ENCODE measurements around the gene MEIOB. TPM values are rescaled to one million over a fixed set of nuclear protein-coding genes. Genes with fewer than 3 reads are reported as not detected.

The MEIOB gene
- total RNA-seq, 2 donors from 2014 or later = 0.43 to 0.45 TPM

DNA sequence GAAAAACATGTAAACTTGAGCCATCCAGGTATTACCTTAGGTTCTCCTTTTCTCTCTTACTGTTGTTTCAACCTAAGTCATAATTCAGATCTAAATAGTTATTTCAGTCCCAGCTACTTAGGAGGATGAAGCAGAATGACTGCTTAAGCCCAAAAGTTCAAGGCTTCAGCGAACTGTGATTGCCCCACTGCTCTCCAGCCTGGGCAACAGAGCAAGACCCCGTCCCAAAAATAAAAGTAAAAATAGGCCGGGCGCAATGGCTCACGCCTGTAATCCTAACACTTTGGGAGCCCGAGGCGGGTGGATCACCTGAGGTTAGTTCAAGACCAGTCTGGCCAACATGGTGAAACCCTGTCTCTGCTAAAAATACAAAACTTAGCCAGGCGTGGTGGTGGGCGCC lies 9.6 kb downstream of the MEIOB start:
- Mint-ChIP-seq H3K27ac (no peak overlapping the region), H3K9me3 (no peaks in the 10 kb centered on the region), H3K36me3 (no peaks in the 10 kb centered on the region)
- DNase-seq (ENCODE audit: low spot score in 2 of 2) (no peak), ATAC-seq (no peak)

DNA sequence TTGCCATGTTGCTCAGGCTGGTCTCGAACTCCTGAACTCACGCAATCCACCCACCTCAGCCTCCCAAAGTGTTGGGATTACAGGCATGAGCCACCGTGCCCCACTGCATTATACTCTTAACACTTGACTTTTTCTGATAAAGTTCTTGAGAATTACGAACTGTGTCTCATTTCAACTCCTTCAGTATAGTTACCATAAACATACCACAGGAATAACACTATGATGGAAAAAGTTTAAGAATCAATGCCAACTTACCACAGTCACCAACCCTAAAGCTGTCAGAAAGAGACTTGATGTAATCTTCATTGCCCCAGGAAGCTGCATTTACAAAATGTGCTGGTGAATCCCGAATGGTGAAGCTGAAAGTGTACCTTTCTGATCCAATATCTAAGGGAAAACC lies 10.2 kb downstream of the MEIOB start:
- Mint-ChIP-seq H3K36me3 (no peaks in the 10 kb centered on the region), H3K27ac (no peak overlapping the region), H3K9me3 (no peaks in the 10 kb centered on the region)
- ATAC-seq (peak in 1 of 2 donors; percentile 46), DNase-seq (ENCODE audit: low spot score in 2 of 2) (no peak)

GRCh38 chr16:1859650-1860049 lies 12.3 kb downstream of the MEIOB start:
- no peak for ATAC-seq
- no peaks in the 10 kb centered on the region for H3K36me3 Mint-ChIP-seq

DNA sequence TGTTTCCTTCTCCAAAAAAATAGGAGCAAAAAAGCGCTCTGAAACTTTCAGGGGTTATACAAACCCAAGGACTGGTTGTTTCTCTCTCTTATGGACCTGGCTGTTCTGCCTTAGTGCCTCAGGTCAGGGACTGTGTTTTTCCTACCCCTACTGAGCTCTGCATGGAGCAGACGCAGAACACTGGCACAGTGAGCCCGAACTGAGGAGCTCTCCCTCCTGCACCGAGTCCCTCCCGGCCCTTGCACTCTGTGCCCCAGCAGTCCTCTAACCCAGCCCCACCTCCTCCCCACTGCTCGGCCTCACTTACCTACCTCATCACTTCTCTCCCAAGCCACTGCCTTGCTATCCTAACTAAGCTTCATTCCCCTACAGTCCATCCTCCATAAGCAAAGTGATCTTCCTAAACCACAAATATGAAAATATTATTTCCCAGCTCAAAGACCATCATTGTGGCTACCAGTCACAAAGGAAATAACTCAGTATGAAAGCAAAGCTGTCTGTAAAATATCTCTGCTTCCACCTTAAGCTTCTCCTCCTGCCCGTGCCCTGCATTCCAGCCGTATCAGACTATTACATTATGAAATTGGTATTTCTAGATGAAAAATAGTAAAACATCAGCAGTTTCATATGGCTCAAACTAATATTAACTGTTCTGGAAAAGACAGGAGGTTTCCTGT lies 13.6 kb downstream of the MEIOB start:
- no peak for DNase-seq (ENCODE audit: low spot score in 2 of 2)
- ATAC-seq = no peak
- Mint-ChIP-seq H3K36me3 (no peaks in the 10 kb centered on the region), H3K27ac (no peak overlapping the region), H3K9me3 (no peaks in the 10 kb centered on the region)

More at GRCh38 chr16:1859650-1860049, 12.3 kb downstream of the MEIOB start:
- H3K9me3 Mint-ChIP-seq = no peaks in the 10 kb centered on the region
- H3K27ac Mint-ChIP-seq = no peak overlapping the region
- DNase-seq (ENCODE audit: low spot score in 2 of 2) = no peak

GRCh38 chr16:1857433-1858097 lies 14.4 kb downstream of the MEIOB start:
- Mint-ChIP-seq H3K36me3 (no peaks in the 10 kb centered on the region), H3K9me3 (no peaks in the 10 kb centered on the region), H3K27ac (no peak overlapping the region)
- DNase-seq (ENCODE audit: low spot score in 2 of 2) (no peak), ATAC-seq (no peak)

DNA sequence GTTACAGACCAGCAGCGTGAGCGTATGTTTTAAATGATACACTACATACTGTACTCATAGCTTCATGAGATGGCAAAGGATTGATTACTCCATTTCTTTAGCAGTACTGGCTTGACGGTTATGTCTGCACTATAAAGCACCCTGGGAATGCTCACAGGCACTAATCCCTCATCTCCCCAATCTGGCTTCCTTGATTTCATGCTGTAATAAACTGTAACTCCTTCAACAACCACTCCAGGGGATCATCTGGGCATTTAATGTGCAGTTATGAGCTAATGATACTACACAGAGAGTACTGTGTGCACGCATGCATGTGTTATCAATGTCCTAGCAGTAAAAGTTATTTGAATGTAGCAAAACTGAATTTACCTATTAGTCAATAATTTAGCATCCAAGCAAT lies 20.2 kb downstream of the MEIOB start:
- Mint-ChIP-seq H3K36me3 (no peaks in the 10 kb centered on the region), H3K9me3 (no peaks in the 10 kb centered on the region), H3K27ac (no peak overlapping the region)
- DNase-seq (ENCODE audit: low spot score in 2 of 2) (no peak), ATAC-seq (no peak)

GRCh38 chr16:1850981-1851380 lies 21.0 kb downstream of the MEIOB start:
- Mint-ChIP-seq H3K9me3 (no peaks in the 10 kb centered on the region), H3K27ac (no peak overlapping the region), H3K36me3 (no peaks in the 10 kb centered on the region)
- ATAC-seq (no peak), DNase-seq (ENCODE audit: low spot score in 2 of 2) (no peak)

GRCh38 chr16:1846416-1846815 lies 25.5 kb downstream of the MEIOB start:
- H3K27ac Mint-ChIP-seq = no peak overlapping the region
- no peak for DNase-seq (ENCODE audit: low spot score in 2 of 2)
- H3K9me3 Mint-ChIP-seq = no peaks in the 10 kb centered on the region
- H3K36me3 Mint-ChIP-seq = no peaks in the 10 kb centered on the region
- ATAC-seq = no peak

DNA sequence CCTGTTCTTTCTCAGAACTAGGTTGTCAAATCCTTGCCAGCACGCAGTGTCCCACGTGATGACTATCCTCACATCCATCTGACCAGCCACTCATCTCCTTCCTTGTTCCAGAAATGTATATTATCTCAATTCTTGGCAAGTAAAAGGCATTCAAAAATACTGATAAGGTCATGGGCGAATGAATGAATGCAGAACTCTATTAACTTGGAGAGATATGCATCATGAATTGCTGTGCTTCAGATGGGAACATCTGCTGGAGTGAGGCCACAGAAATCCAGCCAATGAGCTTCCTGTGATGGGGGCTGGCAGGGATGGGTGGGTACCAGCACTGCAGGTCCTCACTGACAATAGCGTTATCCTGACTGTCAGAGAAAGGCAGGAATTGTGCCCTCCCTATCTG lies 26.0 kb downstream of the MEIOB start:
- Mint-ChIP-seq H3K27ac (no peak overlapping the region), H3K36me3 (no peaks in the 10 kb centered on the region), H3K9me3 (no peaks in the 10 kb centered on the region)
- no peak for ATAC-seq
- no peak for DNase-seq (ENCODE audit: low spot score in 2 of 2)

DNA sequence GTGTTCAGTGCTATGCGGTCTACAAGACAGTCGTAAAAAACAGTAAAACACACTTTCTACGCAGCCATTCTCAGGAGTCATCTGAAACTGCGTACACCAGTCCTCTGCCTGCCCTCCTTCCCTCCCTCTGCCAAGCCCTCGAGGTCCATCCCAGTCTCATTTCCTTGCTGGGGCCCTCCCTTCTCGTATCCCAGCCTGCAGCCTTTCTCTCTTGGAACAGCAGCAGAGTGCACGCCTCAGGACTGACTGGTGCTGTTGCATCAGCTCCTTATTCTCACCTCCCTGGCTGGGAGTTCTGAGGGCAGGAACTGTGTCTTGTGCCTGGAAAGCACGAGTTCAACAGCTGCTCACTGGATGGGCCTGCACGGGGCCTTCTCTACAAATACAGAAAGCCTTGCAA lies 32.4 kb downstream of the MEIOB start:
- H3K27ac Mint-ChIP-seq = no peak overlapping the region
- H3K36me3 Mint-ChIP-seq = no peaks in the 10 kb centered on the region
- no peaks in the 10 kb centered on the region for H3K9me3 Mint-ChIP-seq
- DNase-seq (ENCODE audit: low spot score in 2 of 2) = no peak
- no peak for ATAC-seq

- no peak overlapping the region for H3K27ac Mint-ChIP-seq
- no peaks in the 10 kb centered on the region for H3K36me3 Mint-ChIP-seq
- no peaks in the 10 kb centered on the region for H3K9me3 Mint-ChIP-seq
- DNase-seq (ENCODE audit: low spot score in 2 of 2) = no peak
- no peak for ATAC-seq
Measured at GRCh38 chr16:1834096-1834495, 37.9 kb downstream of the MEIOB start.

DNA sequence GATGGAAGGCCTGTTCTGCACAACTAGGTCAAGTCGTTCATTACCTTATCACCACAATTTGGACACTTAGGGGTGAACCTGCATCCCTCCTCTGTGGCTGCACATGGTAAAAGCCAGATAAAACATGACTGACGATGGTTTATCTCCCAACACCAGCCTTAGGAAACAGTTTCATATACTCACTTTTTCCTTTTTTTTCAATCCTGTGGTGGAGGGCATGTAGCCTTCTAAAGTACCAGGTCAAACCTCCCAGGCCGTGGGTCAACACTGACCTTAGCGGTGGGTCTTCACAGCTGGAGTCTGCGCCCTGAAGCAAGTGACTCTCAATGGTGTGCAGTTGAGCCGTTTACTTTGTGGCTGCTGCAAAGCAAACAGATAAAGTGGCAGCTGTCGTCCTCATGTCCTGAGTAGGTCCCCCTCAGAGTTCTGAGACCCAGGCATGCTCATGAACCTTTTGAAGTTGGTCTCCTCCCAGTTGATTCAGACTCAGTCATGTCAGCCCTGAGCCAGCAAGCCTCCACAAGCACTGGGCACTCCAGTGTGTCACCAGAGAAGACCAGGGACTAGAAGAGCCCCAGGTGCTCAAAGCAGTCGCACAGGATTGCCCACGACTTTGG lies 39.0 kb downstream of the MEIOB start:
- DNase-seq (ENCODE audit: low spot score in 2 of 2) (no peak), ATAC-seq (no peak)
- Mint-ChIP-seq H3K9me3 (no peaks in the 10 kb centered on the region), H3K27ac (peak overlapping the region in 1 of 2 donors; percentile 96), H3K36me3 (no peaks in the 10 kb centered on the region)

DNA sequence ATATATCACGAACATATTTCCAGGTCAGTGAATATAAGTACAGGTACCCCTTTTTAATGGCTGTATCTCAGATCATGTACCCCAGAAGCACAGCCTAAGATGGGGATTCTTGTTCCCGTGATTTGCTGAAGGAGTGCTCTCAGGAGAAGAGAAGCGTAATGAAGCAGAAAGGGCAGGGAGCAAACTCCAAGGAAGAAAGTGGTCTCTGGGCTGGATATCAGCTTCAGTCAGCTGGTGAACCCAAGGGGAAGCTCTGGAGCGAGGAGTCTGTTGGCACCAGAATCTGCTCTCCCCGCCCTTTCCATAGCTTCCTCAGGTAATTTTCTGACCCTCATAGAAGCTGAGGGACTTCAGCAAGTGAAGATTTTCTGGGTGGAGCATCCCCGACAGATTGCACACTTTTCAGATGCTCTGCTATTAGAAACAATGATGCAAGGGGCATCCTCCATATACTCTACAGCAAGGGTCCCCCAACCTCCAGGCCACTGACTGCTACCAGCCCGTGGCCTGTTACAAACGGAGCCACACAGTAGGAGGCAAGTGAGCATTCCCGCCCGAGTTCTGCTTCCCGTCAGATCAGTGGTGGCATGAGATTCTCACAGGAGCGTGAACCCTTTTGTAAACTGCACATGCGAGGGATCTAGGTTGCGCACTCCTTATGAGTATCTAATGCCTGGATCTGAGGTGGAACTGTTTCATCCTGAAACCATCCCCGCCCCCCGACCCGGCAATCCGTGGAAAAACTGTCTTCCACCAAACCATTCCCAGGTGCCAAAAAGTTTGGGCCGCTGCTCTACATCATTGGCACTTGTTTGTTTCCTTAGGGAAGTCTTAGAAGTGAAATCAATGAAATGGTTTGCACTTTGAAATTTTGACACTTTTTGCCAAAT lies 40.5 kb downstream of the MEIOB start:
- H3K36me3 Mint-ChIP-seq = peaks cover 7% of the 10 kb centered on the region in 2 donors
- no peaks in the 10 kb centered on the region for H3K9me3 Mint-ChIP-seq
- no peak for ATAC-seq
- DNase-seq (ENCODE audit: low spot score in 2 of 2) = no peak
- no peak overlapping the region for H3K27ac Mint-ChIP-seq

- no peak for ATAC-seq
- Mint-ChIP-seq H3K36me3 (peaks cover 7% of the 10 kb centered on the region in 2 donors), H3K9me3 (no peaks in the 10 kb centered on the region), H3K27ac (no peak overlapping the region)
- DNase-seq (ENCODE audit: low spot score in 2 of 2) = no peak
Measured at GRCh38 chr16:1830213-1830612, 41.8 kb downstream of the MEIOB start.

- H3K36me3 Mint-ChIP-seq = peaks cover 7% of the 10 kb centered on the region in 2 donors
- H3K9me3 Mint-ChIP-seq = no peaks in the 10 kb centered on the region
- H3K27ac Mint-ChIP-seq = peak overlapping the region in 1 of 2 donors; percentile 76
- no peak for DNase-seq (ENCODE audit: low spot score in 2 of 2)
- no peak for ATAC-seq
Measured at GRCh38 chr16:1828645-1829410, 43.1 kb downstream of the MEIOB start.

Measured in activated naive CD4-positive, alpha-beta T cell treated with anti-CD3 and anti-CD28 coated beads, Interleukin-2, amount 50 U/mL, for 72 hours (primary cell).